ENCODE results near the gene ZNF362. TPM values are rescaled to one million over a fixed set of nuclear protein-coding genes. Genes with fewer than 3 reads are reported as not detected.
A peak's percentile ranks its signal among the peaks of the same experiment; 100 is the strongest.
"Not testable (repeated sequence)": the region's sequence is repeated elsewhere in the genome, so short reads cannot be mapped to it uniquely, and the experiment has no call there.

Gene ZNF362
- total RNA-seq, 1 experiment from 2014 or later = 10.8 TPM

- Histone ChIP-seq H2AFZ (ENCODE audit: low read length) (no peak overlapping the region), H3K27ac (ENCODE audit: low read length) (no peak overlapping the region), H3K9me3 (ENCODE audit: low read length) (no peaks in the 10 kb centered on the region), H3K4me3 (ENCODE audit: low read length) (no peak overlapping the region), H3K4me2 (ENCODE audit: low read length) (no peak overlapping the region), H3K27me3 (ENCODE audit: low read length) (no peaks in the 10 kb centered on the region), H3K36me3 (ENCODE audit: low read depth, low read length) (no peaks in the 10 kb centered on the region), H3F3A (ENCODE audit: low read length, unreplicated experiment) (no peaks in the 10 kb centered on the region), H3K79me2 (ENCODE audit: low read length) (no peaks in the 10 kb centered on the region), H4K20me1 (ENCODE audit: low read length) (no peaks in the 10 kb centered on the region), H3K9me2 (replicated peaks; ENCODE audit: low read length) (no peaks in the 10 kb centered on the region), H3K4me1 (ENCODE audit: insufficient read depth, low read length) (no peaks in the 10 kb centered on the region), H3K9ac (ENCODE audit: low read length) (no peak overlapping the region)
- TF ChIP-seq EZH2phosphoT487 (IDR thresholded peaks at IDR 0.05; ENCODE audit: borderline replicate concordance, low read length) (no peak), CTCF (conservative IDR thresholded peaks at IDR 0.05; ENCODE audit: low read depth, low read length) (no peak), EZH2 (IDR thresholded peaks at IDR 0.05; ENCODE audit: low read length, unreplicated experiment) (no peak)
- ChIA-PET POLR2A (ENCODE audit: unreplicated experiment) (no interaction called here), CTCF (no interaction called here)
- intact Hi-C loops (cut with micrococcal nuclease) = no loop called here
- ATAC-seq = no peak
- DNase-seq = no peak
- BruUV-seq (replicated peaks) = no TSS peak
Observed at GRCh38 chr1:33236498-33236897, 19.8 kb upstream of the ZNF362 start.

- H3K79me2 ChIP-seq (ENCODE audit: low read length) = no peaks in the 10 kb centered on the region
- H3K36me3 ChIP-seq (ENCODE audit: low read depth, low read length) = no peaks in the 10 kb centered on the region
- H3K4me3 ChIP-seq (ENCODE audit: low read length) = no peak overlapping the region
- no peak overlapping the region for H3K27ac ChIP-seq (ENCODE audit: low read length)
- CTCF ChIA-PET = no interaction called here
- H3K4me1 ChIP-seq (ENCODE audit: insufficient read depth, low read length) = no peaks in the 10 kb centered on the region
- H3K4me2 ChIP-seq (ENCODE audit: low read length) = no peak overlapping the region
- intact Hi-C loops (cut with micrococcal nuclease) = no loop called here
- TF ChIP-seq EZH2 (IDR thresholded peaks at IDR 0.05; ENCODE audit: low read length, unreplicated experiment) (no peak), EZH2phosphoT487 (IDR thresholded peaks at IDR 0.05; ENCODE audit: borderline replicate concordance, low read length) (no peak), CTCF (conservative IDR thresholded peaks at IDR 0.05; ENCODE audit: low read depth, low read length) (no peak)
- H3K27me3 ChIP-seq (ENCODE audit: low read length) = no peaks in the 10 kb centered on the region
- POLR2A ChIA-PET (ENCODE audit: unreplicated experiment) = no interaction called here
- no peaks in the 10 kb centered on the region for H4K20me1 ChIP-seq (ENCODE audit: low read length)
- no peaks in the 10 kb centered on the region for H3F3A ChIP-seq (ENCODE audit: low read length, unreplicated experiment)
- H3K9me3 ChIP-seq (ENCODE audit: low read length) = no peaks in the 10 kb centered on the region
- ATAC-seq = no peak
- no TSS peak for BruUV-seq (replicated peaks)
- no peak for DNase-seq
- H2AFZ ChIP-seq (ENCODE audit: low read length) = 0 out of 2 replicates have a peak overlapping the region, but pooled peaks have one; percentile 23
- no peak overlapping the region for H3K9ac ChIP-seq (ENCODE audit: low read length)
- H3K9me2 ChIP-seq (replicated peaks; ENCODE audit: low read length) = no peaks in the 10 kb centered on the region
Observed at GRCh38 chr1:33237579-33237978, 18.7 kb upstream of the ZNF362 start.

GRCh38 chr1:33238194-33238724 is 18.0 kb upstream of the ZNF362 start:
- CTCF ChIA-PET; H3K4me3 ChIP-seq (ENCODE audit: low read length); H3K27ac ChIP-seq (ENCODE audit: low read length); DNase-seq; H3K27me3 ChIP-seq (ENCODE audit: low read length); H2AFZ ChIP-seq (ENCODE audit: low read length); H3K36me3 ChIP-seq (ENCODE audit: low read depth, low read length); H3K4me1 ChIP-seq (ENCODE audit: insufficient read depth, low read length); H3K9me2 ChIP-seq (replicated peaks; ENCODE audit: low read length); H4K20me1 ChIP-seq (ENCODE audit: low read length); H3K79me2 ChIP-seq (ENCODE audit: low read length); H3K4me2 ChIP-seq (ENCODE audit: low read length); POLR2A ChIA-PET (ENCODE audit: unreplicated experiment); BruUV-seq (replicated peaks); H3F3A ChIP-seq (ENCODE audit: low read length, unreplicated experiment); intact Hi-C loops (cut with micrococcal nuclease); H3K9me3 ChIP-seq (ENCODE audit: low read length); ATAC-seq; H3K9ac ChIP-seq (ENCODE audit: low read length): not testable (repeated sequence)

GRCh38 chr1:33239410-33239809 is 16.9 kb upstream of the ZNF362 start:
- H3K9ac ChIP-seq (ENCODE audit: low read length); H4K20me1 ChIP-seq (ENCODE audit: low read length); intact Hi-C loops (cut with micrococcal nuclease); H3K27me3 ChIP-seq (ENCODE audit: low read length); POLR2A ChIA-PET (ENCODE audit: unreplicated experiment); H3K4me1 ChIP-seq (ENCODE audit: insufficient read depth, low read length); H3K27ac ChIP-seq (ENCODE audit: low read length); H3K9me2 ChIP-seq (replicated peaks; ENCODE audit: low read length); CTCF ChIA-PET; H3K4me2 ChIP-seq (ENCODE audit: low read length); H2AFZ ChIP-seq (ENCODE audit: low read length); ATAC-seq; H3K9me3 ChIP-seq (ENCODE audit: low read length); H3K36me3 ChIP-seq (ENCODE audit: low read depth, low read length); BruUV-seq (replicated peaks); H3K79me2 ChIP-seq (ENCODE audit: low read length); H3K4me3 ChIP-seq (ENCODE audit: low read length); DNase-seq; H3F3A ChIP-seq (ENCODE audit: low read length, unreplicated experiment): not testable (repeated sequence)
